Breast epithelium (tissue), 3 donors: ENCODE results near the gene DLEC1.

Experiments used
- POLR2A ChIP-seq: fragments of 450-650 bp; IDR thresholded peaks from one replicate; pipeline ENCODE4 v1.6.1; 2016; ENCODE audit warnings: antibody characterized with exemption, mild to moderate bottlenecking, moderate library complexity
- POLR2AphosphoS5 ChIP-seq, 3 donors: sonication (generic); formaldehyde crosslinking; IDR thresholded peaks; one replicate each; pipeline ENCODE4 v1.6.1; 2017; ENCODE audit warnings: antibody characterized with exemption in 3 of 3
- TF ChIP-seq, protein P1 (sequence below), 3 donors: fragments of 450-650 bp; IDR thresholded peaks; one replicate each; pipeline ENCODE4 v1.5.1; 2016 to 2017; ENCODE audit warnings: antibody characterized with exemption in 3 of 3, mild to moderate bottlenecking in 3 of 3, moderate library complexity in 3 of 3

DNA sequence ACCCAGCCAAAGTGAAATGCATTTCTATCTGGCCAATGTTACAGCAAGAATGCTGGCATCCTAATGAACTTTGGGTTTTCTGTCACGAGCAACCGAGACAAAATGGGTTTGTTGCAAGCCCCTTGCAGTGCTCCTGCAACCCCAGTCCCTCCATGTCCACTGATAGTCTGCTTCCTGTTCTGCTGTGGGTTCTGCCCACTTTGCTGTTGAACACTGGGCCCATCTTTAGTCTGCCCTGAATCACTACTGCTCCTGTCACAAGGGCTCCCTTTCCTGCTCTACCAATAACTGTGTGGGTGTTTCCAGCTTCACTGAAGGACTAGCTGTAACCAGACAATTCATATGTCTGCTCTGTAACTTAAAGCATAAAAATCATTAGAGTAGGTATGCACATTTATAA, 113.6 kb downstream of the DLEC1 start:
- TF ChIP-seq, protein P1, sequence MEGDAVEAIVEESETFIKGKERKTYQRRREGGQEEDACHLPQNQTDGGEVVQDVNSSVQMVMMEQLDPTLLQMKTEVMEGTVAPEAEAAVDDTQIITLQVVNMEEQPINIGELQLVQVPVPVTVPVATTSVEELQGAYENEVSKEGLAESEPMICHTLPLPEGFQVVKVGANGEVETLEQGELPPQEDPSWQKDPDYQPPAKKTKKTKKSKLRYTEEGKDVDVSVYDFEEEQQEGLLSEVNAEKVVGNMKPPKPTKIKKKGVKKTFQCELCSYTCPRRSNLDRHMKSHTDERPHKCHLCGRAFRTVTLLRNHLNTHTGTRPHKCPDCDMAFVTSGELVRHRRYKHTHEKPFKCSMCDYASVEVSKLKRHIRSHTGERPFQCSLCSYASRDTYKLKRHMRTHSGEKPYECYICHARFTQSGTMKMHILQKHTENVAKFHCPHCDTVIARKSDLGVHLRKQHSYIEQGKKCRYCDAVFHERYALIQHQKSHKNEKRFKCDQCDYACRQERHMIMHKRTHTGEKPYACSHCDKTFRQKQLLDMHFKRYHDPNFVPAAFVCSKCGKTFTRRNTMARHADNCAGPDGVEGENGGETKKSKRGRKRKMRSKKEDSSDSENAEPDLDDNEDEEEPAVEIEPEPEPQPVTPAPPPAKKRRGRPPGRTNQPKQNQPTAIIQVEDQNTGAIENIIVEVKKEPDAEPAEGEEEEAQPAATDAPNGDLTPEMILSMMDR (IDR thresholded peaks at IDR 0.05) = no peak
- TF ChIP-seq POLR2AphosphoS5 (IDR thresholded peaks at IDR 0.05) = no peak
- no peak for TF ChIP-seq POLR2A
